SK-N-SH treated with all-trans-retinoic acid at 6 μM for 48 hours (cell line): Measurements from ENCODE around the gene ENSA.
"Not testable (repeated sequence)": the region's sequence is repeated elsewhere in the genome, so short reads cannot be mapped to it uniquely, and the experiment has no call there.

Experiments
- ATAC-seq: fragments of 200-7000 bp; cut with Tn5 transposase; 3 replicates; pipeline ENCODE4 v1.9.1; 2020; ENCODE audit warnings: mild to moderate bottlenecking, moderate library complexity
- ARNTL ChIP-seq: fragments of 450-650 bp; formaldehyde crosslinking; IDR thresholded peaks from 2 replicates; pipeline ENCODE4 v1.5.0; 2020; ENCODE audit warnings: low read depth, mild to moderate bottlenecking, moderate library complexity, borderline replicate concordance
- BACH2 ChIP-seq: fragments of 250-450 bp; sonication (Bioruptor Pico); IDR thresholded peaks from 2 replicates; pipeline ENCODE4 v1.9.0; 2021; ENCODE audit warnings: mild to moderate bottlenecking, borderline replicate concordance
- CSDC2 ChIP-seq: fragments of 250-450 bp; sonication (Bioruptor Pico); IDR thresholded peaks from 2 replicates; pipeline ENCODE4 v1.5.0; 2020; ENCODE audit warnings: mild to moderate bottlenecking, moderate library complexity
- ESRRG ChIP-seq: fragments of 250-450 bp; sonication (Bioruptor Pico); IDR thresholded peaks from 2 replicates; pipeline ENCODE4 v1.6.1; 2021; ENCODE audit warnings: mild to moderate bottlenecking
- GLIS3 ChIP-seq: fragments of 250-450 bp; sonication (Bioruptor Pico); IDR thresholded peaks from 2 replicates; pipeline ENCODE4 v1.5.0; 2020; ENCODE audit warnings: mild to moderate bottlenecking, moderate library complexity
- ISL1 ChIP-seq: fragments of 250-450 bp; sonication (Bioruptor Pico); IDR thresholded peaks from 2 replicates; pipeline ENCODE4 v2.1.2; 2022; ENCODE audit warnings: mild to moderate bottlenecking, moderate library complexity
- PATZ1 ChIP-seq: fragments of 250-450 bp; sonication (Bioruptor Pico); IDR thresholded peaks from 2 replicates; pipeline ENCODE4 v1.8.0; 2020; ENCODE audit warnings: mild to moderate bottlenecking, moderate library complexity, borderline replicate concordance
- POU6F1 ChIP-seq: fragments of 250-450 bp; sonication (Bioruptor Pico); IDR thresholded peaks from 2 replicates; pipeline ENCODE4 v1.8.0; 2021; ENCODE audit warnings: low read depth, mild to moderate bottlenecking, moderate library complexity, borderline replicate concordance
- PPARA ChIP-seq: fragments of 250-450 bp; sonication (Bioruptor Pico); IDR thresholded peaks from 2 replicates; pipeline ENCODE4 v1.5.0; 2020; ENCODE audit warnings: mild to moderate bottlenecking, borderline replicate concordance
- RARB ChIP-seq: fragments of 250-450 bp; sonication (Bioruptor Pico); IDR thresholded peaks from 2 replicates; pipeline ENCODE4 v1.8.0; 2021; ENCODE audit warnings: mild to moderate bottlenecking, moderate library complexity
- SNAI2 ChIP-seq: fragments of 250-450 bp; sonication (Bioruptor Pico); IDR thresholded peaks from 2 replicates; pipeline ENCODE4 v1.5.0; 2020; ENCODE audit warnings: mild to moderate bottlenecking, moderate library complexity
- TCF4 ChIP-seq: fragments of 250-450 bp; sonication (Bioruptor Pico); IDR thresholded peaks from 2 replicates; pipeline ENCODE4 v1.8.0; 2021; ENCODE audit warnings: mild to moderate bottlenecking, moderate library complexity, borderline replicate concordance
- TOX ChIP-seq: fragments of 250-450 bp; sonication (Bioruptor Pico); IDR thresholded peaks from 2 replicates; pipeline ENCODE4 v1.8.0; 2021; ENCODE audit warnings: mild to moderate bottlenecking, moderate library complexity, borderline replicate concordance
- ZC3H10 ChIP-seq: fragments of 250-450 bp; sonication (Bioruptor Pico); IDR thresholded peaks from 2 replicates; pipeline ENCODE4 v1.5.1; 2021; ENCODE audit warnings: mild to moderate bottlenecking, moderate library complexity
- ZFP3 ChIP-seq: fragments of 250-450 bp; sonication (Bioruptor Pico); IDR thresholded peaks from 2 replicates; pipeline ENCODE4 v1.5.0; 2020; ENCODE audit warnings: mild to moderate bottlenecking, moderate library complexity
- ZFP30 ChIP-seq: fragments of 450-650 bp; formaldehyde crosslinking; IDR thresholded peaks from 2 replicates; pipeline ENCODE4 v1.5.0; 2022; ENCODE audit warnings: mild to moderate bottlenecking, moderate library complexity
- ZNF565 ChIP-seq: fragments of 450-650 bp; formaldehyde crosslinking; conservative IDR thresholded peaks from 2 replicates; pipeline ENCODE4 v1.5.0; 2020; ENCODE audit warnings: low read depth, mild to moderate bottlenecking, moderate library complexity
- ZNF70 ChIP-seq: fragments of 450-650 bp; formaldehyde crosslinking; IDR thresholded peaks from 2 replicates; pipeline ENCODE4 v1.5.0; 2020; ENCODE audit warnings: mild to moderate bottlenecking, moderate library complexity
- ZNF8 ChIP-seq: fragments of 450-650 bp; formaldehyde crosslinking; IDR thresholded peaks from 2 replicates; pipeline ENCODE4 v1.5.0; 2020; ENCODE audit warnings: mild to moderate bottlenecking, moderate library complexity
- TF ChIP-seq, protein P1 (sequence below): fragments of 250-450 bp; sonication (Bioruptor Pico); IDR thresholded peaks from 2 replicates; pipeline ENCODE4 v1.5.1; 2020; ENCODE audit warnings: low read depth, mild to moderate bottlenecking, moderate library complexity
- TF ChIP-seq, protein P2 (sequence below): fragments of 250-450 bp; sonication (Bioruptor Pico); IDR thresholded peaks from 2 replicates; pipeline ENCODE4 v1.5.0; 2020; ENCODE audit warnings: mild to moderate bottlenecking, moderate library complexity
- TF ChIP-seq, protein P3 (sequence below): fragments of 250-450 bp; sonication (Bioruptor Pico); IDR thresholded peaks from 2 replicates; pipeline ENCODE4 v1.5.1; 2021; ENCODE audit warnings: mild to moderate bottlenecking, moderate library complexity

ENSA gene

DNA sequence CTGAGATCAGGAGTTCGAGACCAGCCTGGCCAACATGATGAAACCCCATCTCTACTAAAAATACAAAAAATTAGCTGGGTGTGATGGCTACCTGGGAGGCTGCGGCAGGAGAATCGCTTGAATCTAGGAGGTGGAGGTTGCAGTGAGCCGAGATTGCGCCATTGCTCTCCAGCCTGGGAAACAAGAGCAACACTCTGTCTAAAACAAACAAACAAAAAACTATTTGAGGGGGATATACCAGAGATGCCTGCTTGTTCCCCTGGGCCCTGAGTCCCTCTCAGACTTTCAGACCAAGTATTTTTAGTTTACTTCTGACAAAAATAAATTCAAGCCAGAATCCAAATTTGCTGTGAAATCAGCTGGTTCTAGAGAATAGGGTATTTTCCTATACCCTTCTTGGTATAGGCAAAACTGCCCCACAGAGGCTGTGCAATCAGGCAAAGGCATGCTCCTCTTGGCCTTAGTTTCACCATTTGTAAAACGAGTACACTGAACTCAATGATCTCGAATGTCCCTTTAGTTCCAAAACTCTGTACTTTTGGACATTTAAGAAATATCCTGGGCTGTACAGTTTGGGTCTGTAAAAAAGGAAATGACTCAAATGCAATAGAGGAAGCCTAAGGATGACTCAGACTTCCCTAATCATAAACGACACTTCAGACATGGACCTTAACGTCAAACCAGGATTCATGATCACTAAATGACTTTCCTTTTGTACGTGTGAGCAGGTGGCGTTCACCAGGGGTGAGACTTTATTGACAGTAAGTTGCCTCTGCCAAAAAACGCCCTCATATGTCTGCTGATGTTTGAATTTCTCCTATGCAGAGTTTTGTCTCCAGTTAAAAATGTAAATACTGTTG lies 16.1 kb downstream of the ENSA start:
- TF ChIP-seq, protein P1, sequence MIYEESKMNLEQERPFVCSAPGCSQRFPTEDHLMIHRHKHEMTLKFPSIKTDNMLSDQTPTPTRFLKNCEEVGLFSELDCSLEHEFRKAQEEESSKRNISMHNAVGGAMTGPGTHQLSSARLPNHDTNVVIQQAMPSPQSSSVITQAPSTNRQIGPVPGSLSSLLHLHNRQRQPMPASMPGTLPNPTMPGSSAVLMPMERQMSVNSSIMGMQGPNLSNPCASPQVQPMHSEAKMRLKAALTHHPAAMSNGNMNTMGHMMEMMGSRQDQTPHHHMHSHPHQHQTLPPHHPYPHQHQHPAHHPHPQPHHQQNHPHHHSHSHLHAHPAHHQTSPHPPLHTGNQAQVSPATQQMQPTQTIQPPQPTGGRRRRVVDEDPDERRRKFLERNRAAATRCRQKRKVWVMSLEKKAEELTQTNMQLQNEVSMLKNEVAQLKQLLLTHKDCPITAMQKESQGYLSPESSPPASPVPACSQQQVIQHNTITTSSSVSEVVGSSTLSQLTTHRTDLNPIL (CRISPR knock-in tag), result no peak
- TF ChIP-seq ZC3H10 (CRISPR knock-in tag) (peak; percentile 91), GLIS3 (CRISPR knock-in tag) (no peak), TOX (CRISPR knock-in tag) (peak; percentile 91; the same call in 1 of the 2 replicates), TCF4 (no peak), ESRRG (CRISPR knock-in tag) (no peak), POU6F1 (CRISPR knock-in tag) (peak; percentile 71; the same call in 1 of the 2 replicates)
- TF ChIP-seq, protein P2, sequence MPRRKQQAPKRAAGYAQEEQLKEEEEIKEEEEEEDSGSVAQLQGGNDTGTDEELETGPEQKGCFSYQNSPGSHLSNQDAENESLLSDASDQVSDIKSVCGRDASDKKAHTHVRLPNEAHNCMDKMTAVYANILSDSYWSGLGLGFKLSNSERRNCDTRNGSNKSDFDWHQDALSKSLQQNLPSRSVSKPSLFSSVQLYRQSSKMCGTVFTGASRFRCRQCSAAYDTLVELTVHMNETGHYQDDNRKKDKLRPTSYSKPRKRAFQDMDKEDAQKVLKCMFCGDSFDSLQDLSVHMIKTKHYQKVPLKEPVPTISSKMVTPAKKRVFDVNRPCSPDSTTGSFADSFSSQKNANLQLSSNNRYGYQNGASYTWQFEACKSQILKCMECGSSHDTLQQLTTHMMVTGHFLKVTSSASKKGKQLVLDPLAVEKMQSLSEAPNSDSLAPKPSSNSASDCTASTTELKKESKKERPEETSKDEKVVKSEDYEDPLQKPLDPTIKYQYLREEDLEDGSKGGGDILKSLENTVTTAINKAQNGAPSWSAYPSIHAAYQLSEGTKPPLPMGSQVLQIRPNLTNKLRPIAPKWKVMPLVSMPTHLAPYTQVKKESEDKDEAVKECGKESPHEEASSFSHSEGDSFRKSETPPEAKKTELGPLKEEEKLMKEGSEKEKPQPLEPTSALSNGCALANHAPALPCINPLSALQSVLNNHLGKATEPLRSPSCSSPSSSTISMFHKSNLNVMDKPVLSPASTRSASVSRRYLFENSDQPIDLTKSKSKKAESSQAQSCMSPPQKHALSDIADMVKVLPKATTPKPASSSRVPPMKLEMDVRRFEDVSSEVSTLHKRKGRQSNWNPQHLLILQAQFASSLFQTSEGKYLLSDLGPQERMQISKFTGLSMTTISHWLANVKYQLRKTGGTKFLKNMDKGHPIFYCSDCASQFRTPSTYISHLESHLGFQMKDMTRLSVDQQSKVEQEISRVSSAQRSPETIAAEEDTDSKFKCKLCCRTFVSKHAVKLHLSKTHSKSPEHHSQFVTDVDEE (CRISPR knock-in tag), result no peak
- peak; percentile 72 for ATAC-seq

DNA sequence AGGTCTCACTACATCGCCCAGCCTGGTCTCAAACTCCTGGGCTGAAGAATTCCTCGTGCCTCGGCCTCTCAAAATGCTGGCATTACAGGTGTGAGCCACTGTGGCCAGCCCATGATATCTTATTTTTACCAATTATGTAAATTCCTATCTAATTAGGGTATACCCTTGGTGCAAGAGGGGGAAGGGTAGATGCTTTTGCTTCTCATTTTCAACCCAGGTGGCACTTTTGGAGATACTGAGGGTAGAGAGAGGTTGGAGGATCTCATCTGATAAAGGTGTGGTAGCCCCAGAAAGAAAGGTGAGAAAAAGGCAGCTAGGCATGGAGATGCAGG lies 17.4 kb downstream of the ENSA start:
- TF ChIP-seq PATZ1 (CRISPR knock-in tag), result no peak
- TF ChIP-seq ZFP3 (CRISPR knock-in tag), result no peak
- TF ChIP-seq TCF4, result no peak
- no peak for TF ChIP-seq ZNF8
- TF ChIP-seq BACH2 (CRISPR knock-in tag), result no peak
- ATAC-seq, result no peak

DNA sequence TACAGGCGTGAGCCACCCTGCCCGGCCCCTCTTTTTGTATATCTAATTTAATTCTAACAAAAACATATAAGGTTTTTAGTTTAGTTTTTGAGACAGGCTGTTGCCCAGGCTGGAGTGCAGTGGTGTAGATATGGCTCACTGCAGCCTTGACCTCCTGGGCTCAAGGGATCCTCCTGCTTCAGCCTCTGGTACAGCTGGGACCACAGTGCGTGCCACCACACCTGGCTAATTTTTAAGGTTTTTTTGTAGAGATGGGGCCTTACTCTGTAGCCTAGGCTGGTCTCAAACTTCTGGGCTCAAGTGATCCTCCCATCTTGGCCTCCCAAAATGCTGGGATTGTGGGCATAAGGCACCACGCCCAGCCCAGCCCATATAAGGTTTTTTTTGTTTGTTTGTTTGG lies 18.8 kb downstream of the ENSA start:
- no peak for ATAC-seq
- no peak for TF ChIP-seq ARNTL (CRISPR knock-in tag)
- no peak for TF ChIP-seq ZNF8
- TF ChIP-seq BACH2 (CRISPR knock-in tag), result no peak
- no peak for TF ChIP-seq CSDC2 (CRISPR knock-in tag)
- no peak for TF ChIP-seq SNAI2 (CRISPR knock-in tag)
- TF ChIP-seq ISL1, result no peak
- TF ChIP-seq ZFP30 (CRISPR knock-in tag), result no peak
- TF ChIP-seq TCF4, result no peak

GRCh38 chr1:150609732-150610131 lies 19.7 kb downstream of the ENSA start:
- ATAC-seq, result no peak
- TF ChIP-seq ZC3H10 (CRISPR knock-in tag), result no peak
- TF ChIP-seq ISL1, result no peak
- TF ChIP-seq ESRRG (CRISPR knock-in tag), result no peak

GRCh38 chr1:150606463-150607142 lies 22.8 kb downstream of the ENSA start:
- TF ChIP-seq ESRRG (CRISPR knock-in tag) (no peak), TCF4 (no peak), RARB (no peak), ZNF565 (CRISPR knock-in tag) (no peak), PATZ1 (CRISPR knock-in tag) (no peak), ZNF8 (no peak), PPARA (no peak), SNAI2 (CRISPR knock-in tag) (no peak), ARNTL (CRISPR knock-in tag) (no peak), ISL1 (no peak), ZNF70 (CRISPR knock-in tag) (no peak), ZC3H10 (CRISPR knock-in tag) (no peak)
- TF ChIP-seq, protein P3, sequence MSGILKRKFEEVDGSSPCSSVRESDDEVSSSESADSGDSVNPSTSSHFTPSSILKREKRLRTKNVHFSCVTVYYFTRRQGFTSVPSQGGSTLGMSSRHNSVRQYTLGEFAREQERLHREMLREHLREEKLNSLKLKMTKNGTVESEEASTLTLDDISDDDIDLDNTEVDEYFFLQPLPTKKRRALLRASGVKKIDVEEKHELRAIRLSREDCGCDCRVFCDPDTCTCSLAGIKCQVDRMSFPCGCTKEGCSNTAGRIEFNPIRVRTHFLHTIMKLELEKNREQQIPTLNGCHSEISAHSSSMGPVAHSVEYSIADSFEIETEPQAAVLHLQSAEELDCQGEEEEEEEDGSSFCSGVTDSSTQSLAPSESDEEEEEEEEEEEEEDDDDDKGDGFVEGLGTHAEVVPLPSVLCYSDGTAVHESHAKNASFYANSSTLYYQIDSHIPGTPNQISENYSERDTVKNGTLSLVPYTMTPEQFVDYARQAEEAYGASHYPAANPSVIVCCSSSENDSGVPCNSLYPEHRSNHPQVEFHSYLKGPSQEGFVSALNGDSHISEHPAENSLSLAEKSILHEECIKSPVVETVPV (CRISPR knock-in tag), result no peak
- no peak for ATAC-seq

- ATAC-seq, result not testable (repeated sequence)
These were observed 24.0 kb downstream of the ENSA start for GRCh38 chr1:150605451-150605731.
